HG03439 (cell line): ENCODE data around the gene GNG7.
"Not testable (repeated sequence)": the region's sequence is repeated elsewhere in the genome, so short reads cannot be mapped to it uniquely, and the experiment has no call there.

Source experiments
- ATAC-seq: cut with Tn5 transposase; IDR thresholded peaks from one replicate; pipeline ENCODE4 v1.9.1; 2021; ENCODE audit warnings: mild to moderate bottlenecking, moderate library complexity; ENCODE audit not compliant: unreplicated experiment

Gene GNG7

DNA sequence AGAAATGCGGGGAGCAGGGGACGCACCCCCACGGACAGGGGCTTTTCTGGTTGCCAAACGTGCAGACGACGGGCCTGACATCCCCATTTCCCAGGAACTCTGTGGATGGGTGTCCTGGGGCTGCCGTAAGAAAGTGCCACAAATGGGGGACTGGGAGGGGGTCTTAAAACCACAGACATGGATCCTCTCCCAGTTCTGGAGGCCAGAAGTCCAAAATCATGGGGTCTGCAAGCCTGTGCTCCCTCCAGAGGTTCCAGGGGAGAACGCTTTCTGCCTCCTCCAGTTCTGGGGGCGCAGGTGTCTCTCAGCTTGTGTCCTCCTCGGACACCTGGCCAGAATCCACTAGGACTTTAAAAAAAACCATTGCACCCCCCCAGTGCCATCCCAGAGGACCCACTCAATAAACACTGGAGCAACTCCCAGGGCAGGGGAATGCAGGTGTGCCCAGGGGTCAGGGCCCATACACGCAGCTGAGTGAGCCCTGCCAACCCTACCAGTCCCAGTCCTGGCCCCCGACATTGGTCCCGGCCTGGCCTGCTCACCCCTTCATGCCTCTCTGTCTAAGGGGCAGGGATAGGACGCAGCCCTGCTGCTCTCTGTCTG is 122.7 kb downstream of the GNG7 start:
- ATAC-seq, result no peak

DNA sequence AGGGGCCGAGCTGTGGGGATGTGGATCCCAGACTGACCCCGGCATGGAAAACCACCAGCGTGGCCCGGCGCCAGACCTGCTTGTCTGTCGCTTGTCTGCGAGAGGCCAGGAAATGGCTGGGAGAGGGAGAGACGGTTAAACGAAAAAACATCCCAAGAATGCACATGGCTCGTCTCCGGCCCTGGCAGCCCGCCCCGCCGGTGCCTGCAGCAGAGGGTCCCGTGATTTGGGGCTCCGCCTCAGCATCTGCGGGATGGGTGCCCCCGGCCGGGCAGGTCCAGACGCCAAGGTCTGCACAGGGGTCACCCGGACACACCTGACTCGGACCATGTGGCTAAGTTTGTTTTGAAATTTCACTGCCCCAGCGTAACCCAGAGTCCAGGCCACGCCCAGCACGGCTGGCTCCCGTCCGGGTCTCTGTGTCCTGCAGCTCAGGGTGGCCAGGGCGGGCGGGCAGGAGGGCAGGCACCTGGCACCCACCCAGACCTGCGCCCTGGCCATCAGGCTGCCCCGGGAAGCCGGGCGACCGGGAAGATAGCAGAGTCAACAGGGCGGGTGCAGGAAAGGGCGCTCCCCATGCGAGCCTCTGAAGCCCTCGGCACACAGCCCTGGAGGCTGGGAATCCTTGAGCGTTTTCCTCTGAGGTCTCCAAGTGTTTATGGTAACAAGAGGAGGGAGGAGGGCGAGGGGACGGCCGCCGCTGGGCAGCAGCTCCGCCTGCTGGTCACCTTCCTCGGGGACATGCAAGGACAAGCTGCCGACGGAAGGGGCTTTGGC is 123.4 kb downstream of the GNG7 start:
- ATAC-seq, result no peak

DNA sequence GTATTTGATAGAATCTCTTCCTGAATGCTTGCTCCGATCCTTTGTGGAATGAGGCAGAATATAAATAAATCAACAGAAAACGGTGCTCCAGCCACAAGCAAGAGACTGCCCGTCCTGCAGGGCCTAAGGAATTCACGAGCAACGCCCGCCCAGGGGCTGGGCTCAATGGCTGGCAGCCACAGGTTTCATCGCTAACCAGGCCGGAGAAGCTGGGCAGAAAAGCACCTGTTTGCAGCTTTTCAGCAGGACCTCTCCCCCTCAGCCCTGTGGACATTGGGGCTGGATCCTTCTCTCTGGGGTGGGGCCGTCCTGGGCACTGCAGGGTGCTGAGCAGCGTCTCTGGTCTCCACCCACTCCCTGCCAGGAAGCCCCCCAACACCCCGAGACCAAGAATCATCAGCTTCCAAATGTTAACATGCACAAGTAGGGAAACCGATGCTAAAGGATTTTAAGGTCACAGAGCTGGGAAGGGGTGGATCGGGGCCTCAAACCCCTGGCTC is 124.1 kb downstream of the GNG7 start:
- no peak for ATAC-seq

DNA sequence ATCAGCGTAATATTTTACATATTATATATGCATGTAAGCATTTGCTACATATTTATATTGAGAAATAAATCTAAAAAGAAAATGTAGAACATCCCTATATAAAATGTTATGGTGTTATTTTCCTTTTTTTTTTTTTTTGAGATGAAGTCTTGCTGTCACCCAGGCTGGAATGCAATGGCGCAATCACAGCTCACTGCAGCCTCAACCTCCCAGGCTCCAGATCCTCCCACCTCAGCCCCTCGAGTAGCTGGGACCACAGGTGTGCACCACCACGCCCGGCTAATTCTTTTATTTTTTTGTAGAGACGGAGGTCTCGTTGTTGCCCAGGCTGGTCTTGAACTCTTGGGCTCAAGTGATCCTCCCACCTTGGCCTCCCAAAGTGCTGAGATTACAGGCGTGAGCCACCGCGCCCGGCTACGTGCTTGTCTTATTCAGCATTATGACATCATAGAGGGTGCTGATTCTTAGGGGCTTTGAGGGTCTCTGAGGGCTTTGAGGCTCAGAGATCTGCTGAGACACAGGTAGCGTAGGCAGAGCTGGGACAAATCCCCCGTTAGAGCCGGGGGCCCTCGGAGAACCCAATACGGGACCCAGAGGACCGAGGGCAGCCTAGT is 124.7 kb downstream of the GNG7 start:
- no peak for ATAC-seq

DNA sequence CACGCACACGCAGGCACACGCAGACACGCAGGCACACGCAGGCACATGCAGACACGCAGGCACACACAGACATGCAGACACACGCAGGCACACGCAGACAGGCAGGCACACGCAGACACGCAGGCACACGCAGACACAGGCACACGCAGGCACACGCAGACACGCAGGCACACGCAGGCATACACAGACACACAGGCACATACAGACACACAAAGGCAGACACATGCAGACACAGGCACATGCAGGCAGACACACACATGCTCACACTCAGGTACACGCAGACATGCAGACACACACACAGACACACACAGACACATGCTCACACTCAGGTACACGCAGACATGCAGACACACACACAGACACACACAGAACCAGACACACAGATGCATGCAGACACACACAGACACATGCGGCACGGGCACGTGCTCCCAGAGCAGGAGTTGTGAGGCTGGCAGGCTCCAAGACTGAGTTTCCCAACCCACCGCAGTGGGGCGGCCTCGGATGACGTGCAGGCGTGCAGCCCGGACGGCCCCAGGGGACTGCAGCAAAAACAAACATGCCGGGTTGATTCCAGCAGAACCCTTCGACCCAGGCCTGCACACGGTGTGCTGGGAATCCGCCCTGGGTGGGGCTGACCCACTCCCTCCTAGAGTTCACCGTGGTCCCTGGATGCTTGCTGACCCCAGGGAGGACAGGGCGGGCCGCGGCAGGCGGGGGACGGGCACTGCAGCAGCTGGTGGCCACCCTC is 126.6 kb downstream of the GNG7 start:
- ATAC-seq, result no peak

DNA sequence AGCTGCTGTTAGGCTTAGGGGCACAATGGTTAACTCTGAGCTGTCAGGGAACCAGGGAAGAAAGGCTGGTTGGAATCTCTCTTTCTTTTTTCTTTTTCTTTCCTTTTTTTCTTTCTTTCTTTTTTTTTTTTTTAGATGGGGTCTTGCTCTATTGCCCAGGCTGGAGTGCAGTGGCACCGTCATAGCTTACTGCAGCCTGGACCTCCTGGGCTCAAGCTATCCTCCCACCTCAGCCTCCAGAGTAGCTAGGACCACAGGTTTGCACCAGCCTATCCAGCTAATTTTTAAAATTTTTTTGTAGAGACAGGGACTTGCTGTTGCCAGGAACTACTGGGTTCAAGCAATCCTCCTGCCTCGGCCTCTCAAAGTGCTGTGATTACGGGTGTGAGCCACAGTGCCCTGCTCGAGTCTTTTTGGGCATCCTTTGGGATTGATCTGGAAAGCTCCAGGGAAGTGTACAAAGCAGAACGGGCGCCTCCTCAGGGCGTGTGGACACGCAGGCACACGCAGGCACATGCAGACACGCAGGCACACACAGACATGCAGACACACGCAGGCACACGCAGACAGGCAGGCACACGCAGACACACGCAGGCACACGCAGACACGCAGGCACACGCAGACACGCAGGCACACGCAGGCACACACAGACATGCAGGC is 127.4 kb downstream of the GNG7 start:
- no peak for ATAC-seq

DNA sequence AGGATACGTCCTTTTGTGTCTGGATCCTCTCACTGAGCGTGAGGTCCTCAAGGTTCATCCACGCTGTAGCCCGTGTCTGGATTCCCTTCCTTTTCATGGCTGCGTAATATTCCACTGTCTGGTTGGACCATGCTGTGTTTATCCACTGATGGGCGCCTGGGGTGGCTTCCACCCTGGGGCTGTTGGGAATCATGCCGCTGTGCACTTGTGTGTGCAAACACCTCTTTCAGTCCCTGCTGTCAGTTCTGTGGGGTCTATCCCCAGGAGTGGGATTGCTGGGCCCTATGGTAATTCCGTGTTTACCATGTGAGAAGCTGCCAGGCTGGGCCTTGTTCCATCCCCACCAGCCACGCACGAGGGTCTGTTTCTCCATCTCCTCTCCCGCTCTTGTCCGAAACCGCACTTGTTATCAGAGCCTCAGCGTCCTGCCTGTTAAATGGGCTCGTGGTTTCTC is 128.0 kb downstream of the GNG7 start:
- no peak for ATAC-seq

DNA sequence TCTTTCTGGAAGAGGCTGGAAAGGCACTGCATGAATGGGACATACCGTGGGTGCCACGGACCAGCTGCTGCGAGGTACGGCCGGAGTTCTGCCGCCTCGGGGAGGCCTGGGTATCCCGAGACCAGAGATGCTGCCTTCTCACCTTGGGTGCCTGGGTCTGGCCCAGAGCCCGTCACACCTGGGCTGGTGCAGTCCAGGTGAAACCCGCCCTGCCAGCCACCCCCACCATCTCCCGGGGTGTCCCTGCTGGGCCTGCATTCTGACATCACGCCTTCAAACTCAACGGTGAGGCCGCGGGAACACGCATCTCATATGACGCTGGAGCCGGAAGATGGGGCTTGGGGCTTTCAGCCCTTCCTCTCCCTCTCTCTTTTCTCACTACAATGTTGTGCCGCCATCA is 128.6 kb downstream of the GNG7 start:
- no peak for ATAC-seq

DNA sequence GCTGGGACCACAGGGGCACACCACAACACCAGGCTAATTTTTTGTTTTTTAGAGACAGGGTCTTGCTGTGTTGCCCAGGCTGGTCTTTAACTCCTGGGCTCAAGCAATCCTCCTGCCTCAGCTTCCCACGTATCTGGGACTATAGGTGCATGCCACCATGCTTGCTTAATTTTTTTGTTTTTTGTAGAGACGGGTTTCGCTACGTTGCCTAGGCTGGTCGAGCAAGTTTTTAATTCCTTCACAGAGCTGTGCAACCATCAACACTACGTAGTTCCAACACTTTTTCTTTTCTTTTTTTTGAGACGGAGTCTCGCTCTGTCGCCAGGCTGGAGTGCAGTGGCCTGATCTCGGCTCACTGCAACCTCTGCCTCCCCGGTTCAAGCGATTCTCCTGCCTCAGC is 130.3 kb downstream of the GNG7 start:
- not testable (repeated sequence) for ATAC-seq

DNA sequence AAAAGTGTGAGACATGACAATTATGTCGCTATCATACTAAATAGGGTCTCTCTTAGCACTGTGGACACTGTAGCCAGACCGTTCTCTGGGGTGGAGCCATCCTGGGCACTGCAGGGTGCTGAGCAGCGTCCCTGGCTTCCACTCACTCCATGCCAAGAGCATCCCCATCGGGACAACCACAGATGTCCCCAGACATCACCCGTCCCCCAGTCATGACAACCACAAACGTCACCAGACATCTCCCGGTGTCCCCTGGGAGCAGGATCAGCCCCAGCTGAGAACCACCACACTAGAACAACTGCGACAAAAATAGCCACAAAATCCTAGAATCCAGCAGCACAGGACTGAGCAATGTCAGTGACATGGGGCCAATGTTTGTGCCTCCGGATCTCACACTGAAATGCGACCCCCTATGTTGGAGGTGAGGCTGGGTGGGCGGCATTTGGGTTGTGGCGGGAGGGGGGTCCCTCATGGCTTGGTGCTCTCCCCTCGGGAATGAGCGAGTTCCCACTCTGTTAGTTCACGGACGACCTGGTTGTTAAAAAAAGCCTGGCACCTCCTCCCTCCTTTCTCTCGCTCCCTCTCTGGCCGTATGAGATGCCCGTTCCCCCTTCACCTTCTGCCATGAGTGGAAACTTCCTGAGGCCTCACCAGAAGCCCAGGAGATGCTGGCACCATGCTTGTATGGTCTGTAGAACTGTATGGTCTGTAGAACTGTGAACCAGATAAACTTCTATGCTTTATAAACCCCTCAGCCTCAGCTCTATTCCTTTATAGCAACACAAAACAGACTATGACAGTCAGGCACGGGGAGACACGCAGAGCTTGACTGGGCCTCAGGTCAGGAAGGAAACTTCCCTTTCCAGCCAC is 132.7 kb downstream of the GNG7 start:
- no peak for ATAC-seq

DNA sequence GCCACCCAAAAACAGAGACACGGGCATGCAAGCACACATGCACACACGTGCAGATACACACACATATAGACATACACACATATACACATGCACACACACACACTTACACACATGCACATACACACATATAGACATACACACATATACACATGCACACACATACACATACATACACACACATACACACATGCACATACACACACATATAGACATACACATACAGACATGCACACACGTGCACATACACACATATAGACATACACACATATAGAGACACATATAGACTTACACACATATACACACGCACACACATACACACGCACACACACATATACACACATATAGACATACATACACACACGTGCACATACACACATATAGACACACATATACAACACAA is 134.5 kb downstream of the GNG7 start:
- no peak for ATAC-seq

DNA sequence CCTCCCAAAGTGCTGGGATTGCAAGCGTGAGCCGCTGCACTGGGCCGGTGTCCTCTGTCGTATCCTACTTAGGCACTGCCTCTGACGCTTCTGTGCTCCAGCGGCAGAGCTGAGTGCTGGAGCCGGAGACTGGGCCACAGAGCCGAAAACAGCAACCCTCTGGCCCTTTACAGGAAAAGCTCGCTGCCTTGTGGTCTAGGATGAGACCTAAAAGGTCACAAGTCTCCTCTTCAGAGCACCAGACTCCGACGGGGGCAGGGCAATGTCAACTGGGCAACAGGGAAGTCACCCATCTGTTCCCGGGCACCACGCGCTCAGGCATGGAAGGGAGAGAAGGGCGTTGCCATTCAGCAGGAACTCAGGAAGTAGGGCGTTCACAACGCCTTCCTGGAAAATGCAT is 134.9 kb downstream of the GNG7 start:
- no peak for ATAC-seq

DNA sequence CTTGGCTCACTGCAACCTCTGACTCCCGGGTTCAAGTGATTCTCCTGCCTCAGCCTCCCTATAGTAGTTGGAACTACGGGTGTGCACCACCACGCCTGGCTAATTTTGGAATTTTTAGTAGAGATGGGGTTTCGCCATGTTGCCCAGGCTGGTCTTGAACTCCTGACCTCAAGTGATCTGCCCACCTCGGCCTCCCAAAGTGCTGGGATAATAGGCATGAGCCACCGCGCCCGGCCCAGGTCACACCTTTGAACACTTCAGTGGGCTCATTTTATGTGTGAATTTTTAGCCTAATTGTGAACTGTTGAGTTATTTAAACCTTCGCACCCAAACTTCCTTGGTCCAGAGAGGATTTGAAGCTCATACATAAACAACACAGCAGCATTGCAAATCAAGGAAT is 138.9 kb downstream of the GNG7 start:
- ATAC-seq, result not testable (repeated sequence)

DNA sequence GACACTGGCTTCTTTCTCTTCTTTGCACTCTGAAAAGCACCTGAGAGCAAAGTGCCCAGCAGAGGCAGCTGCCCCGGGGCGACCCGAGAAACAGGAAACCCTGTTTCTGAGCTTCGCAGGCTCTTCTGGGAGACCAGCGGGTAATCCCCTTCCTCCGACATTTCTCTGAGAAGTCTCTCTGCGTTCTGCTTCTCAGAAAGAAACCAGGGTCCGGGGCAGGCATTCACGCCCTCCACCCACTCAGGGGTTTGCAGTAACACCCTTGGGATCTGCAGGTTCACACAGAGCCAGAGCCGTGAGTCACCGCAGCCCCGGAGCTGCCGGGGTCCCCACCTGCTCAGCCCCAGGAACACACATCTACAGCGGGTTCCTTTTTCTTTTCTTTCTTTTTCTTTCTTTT is 140.6 kb downstream of the GNG7 start:
- peak; percentile 81 for ATAC-seq

DNA sequence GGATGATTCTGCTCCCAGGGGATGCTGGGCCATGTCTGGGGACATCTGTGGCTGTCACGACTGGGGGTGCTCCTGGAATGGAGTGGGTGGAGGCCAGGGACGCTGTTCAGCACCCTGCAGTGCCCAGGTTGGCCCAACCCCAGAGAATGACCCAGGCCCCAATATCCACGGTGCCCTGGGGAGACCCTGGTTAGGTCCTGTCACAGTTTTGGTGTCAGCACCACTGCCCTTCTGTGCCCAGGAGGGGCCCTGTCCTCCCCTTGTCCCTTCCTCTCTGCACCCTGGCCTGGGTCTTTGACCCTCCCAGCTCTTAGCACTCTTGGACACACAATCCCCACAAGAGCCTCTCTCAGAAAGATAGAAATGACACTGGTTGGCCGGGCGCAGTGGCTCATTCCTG is 141.3 kb downstream of the GNG7 start:
- ATAC-seq, result no peak

DNA sequence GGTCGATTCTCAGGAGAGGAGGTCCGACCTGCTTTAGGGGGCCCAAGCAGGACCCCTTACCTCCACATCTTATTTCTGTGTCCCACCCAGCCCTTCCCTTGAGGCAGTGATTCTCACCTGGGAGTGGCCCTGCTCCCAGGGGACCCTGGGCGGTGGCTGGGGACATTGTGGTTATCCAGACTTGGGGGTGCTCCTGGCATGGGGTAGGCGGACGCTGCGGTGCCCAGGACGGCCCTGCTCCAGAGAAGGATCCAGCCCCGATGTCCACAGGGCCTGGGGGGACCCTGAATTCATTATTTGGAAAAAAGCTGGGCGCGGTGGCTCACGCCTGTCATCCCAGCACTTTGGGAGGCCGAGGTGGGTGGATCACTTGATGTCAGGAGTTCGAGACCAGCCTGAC is 142.1 kb downstream of the GNG7 start:
- ATAC-seq, result no peak

DNA sequence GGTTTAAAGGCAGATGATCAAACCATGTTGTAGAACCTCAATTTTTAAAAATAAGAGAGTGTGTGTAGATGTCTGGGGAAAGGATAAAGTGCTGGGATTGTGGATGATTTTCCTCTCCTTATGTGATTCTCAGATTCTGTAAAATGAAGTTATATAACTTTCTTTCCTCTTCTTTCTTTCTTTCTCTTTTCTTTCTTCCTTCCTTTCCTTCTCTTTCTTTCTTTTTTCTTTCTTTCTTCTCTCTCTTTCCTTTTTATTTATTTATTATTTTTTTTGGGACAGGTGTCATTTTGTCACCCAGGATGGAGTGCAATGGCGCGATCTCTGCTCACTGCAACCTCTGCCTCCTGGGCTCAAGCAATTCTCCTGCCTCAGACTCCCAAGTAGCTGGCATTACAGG is 144.0 kb downstream of the GNG7 start:
- ATAC-seq, result no peak

DNA sequence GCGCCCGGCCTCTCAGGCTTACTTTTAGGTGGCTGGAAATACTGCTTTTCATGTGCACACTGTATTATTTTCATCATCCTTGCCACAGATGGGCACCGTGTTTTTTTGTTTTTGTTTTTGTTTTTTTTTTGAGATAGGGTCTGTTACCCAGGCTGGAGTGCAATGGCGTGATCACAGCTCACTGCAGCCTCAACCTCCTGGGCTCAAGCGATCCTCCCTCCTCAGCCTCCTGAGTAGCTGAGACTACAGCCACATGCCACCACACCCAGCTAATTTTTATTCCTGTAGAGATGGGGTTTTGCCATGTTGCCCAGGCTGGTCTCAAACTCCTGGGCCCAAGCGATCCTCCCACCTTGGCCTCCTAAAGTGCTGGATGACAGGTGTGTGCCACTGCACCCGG is 144.4 kb downstream of the GNG7 start:
- not testable (repeated sequence) for ATAC-seq

DNA sequence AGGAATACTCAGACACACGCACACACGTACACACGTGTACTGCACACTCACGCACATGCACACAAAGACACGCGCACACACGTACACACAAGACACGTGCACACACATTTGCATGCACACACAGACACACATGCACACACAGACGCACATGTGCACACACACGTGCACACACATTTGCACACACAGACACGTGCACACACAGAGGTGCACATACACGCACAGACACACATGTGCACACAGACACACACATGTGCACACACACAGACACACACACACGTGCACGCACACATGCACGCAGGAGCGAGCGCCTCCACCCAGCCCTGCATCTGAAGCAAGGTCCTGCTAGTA is 145.4 kb downstream of the GNG7 start:
- no peak for ATAC-seq
